Measurements from ENCODE around the gene PLEKHG3. TPM values are rescaled to one million over a fixed set of nuclear protein-coding genes. Genes with fewer than 3 reads are reported as not detected.

The PLEKHG3 gene
- total and polyA plus RNA-seq, 8 donors: 33.3 to 60.7 (median 39.7) TPM

GRCh38 chr14:64674829-64675228 lies 29.4 kb upstream of the PLEKHG3 start:
- H3K4me3 ChIP-seq: no peak overlapping the region
- H3K4me1 ChIP-seq: peaks cover 0 to 2% (median 0%) of the 10 kb centered on the region in 3 donors
- no peaks in the 10 kb centered on the region for H3K9me3 ChIP-seq
- DNase-seq (no peak), ATAC-seq (no peak), FAIRE-seq (no peak)
- intact Hi-C loops (cut with DNase I): loop anchor here (5.0 to 10.0 kb wide), 3 partner anchors 87 to 92 kb away; no protein-coding TSS in a partner anchor
- no peaks in the 10 kb centered on the region for H3K27me3 ChIP-seq
- H3K36me3 ChIP-seq: no peaks in the 10 kb centered on the region
- WGBS, 2 donors: 69 to 71% methylated on average over 10 of the region's 10 CpGs
- no peak overlapping the region for H3K27ac ChIP-seq
- no peak for TF ChIP-seq CTCF (IDR thresholded peaks at IDR 0.05)

- no peak for TF ChIP-seq CTCF (IDR thresholded peaks at IDR 0.05)
- no peaks in the 10 kb centered on the region for H3K27me3 ChIP-seq
- FAIRE-seq (no peak), DNase-seq (no peak), ATAC-seq (no peak)
- WGBS, 2 donors: 77 to 83% methylated on average over 3 of the region's 3 CpGs
- H3K27ac ChIP-seq: no peak overlapping the region
- H3K36me3 ChIP-seq: no peaks in the 10 kb centered on the region
- no peaks in the 10 kb centered on the region for H3K9me3 ChIP-seq
- no peak overlapping the region for H3K4me3 ChIP-seq
- H3K4me1 ChIP-seq: peaks cover 0 to 2% (median 0%) of the 10 kb centered on the region in 3 donors
- intact Hi-C loops (cut with DNase I): loop anchor here in 1 of 3 donors (10.0 kb wide), 1 partner anchor 89 kb away; no protein-coding TSS in a partner anchor
Observed at GRCh38 chr14:64675312-64675711, 28.9 kb upstream of the PLEKHG3 start.

GRCh38 chr14:64676410-64677008 lies 27.7 kb upstream of the PLEKHG3 start:
- DNase-seq (no peak), FAIRE-seq (no peak), ATAC-seq (no peak)
- Histone ChIP-seq H3K27ac (no peak overlapping the region), H3K4me3 (no peak overlapping the region), H3K27me3 (no peaks in the 10 kb centered on the region), H3K9me3 (no peaks in the 10 kb centered on the region), H3K36me3 (no peaks in the 10 kb centered on the region), H3K4me1 (peaks cover 0 to 5% (median 0%) of the 10 kb centered on the region in 3 donors)
- intact Hi-C loops (cut with DNase I): loop anchor here in 1 of 3 donors (10.0 kb wide), 1 partner anchor 88 kb away; no protein-coding TSS in a partner anchor
- no peak for TF ChIP-seq CTCF (IDR thresholded peaks at IDR 0.05)
- WGBS, 2 donors: 93 to 97% methylated on average over 3 of the region's 3 CpGs

GRCh38 chr14:64680013-64680713 lies 24.1 kb upstream of the PLEKHG3 start:
- intact Hi-C loops (cut with DNase I): no loop called here
- H3K27ac ChIP-seq: no peak overlapping the region
- WGBS, 2 donors: 87 to 88% methylated on average over 10 of the region's 10 CpGs
- H3K9me3 ChIP-seq: no peaks in the 10 kb centered on the region
- H3K36me3 ChIP-seq: no peaks in the 10 kb centered on the region
- H3K4me1 ChIP-seq: peaks cover 18 to 24% (median 22%) of the 10 kb centered on the region in 3 donors
- DNase-seq (no peak), FAIRE-seq (no peak), ATAC-seq (no peak)
- H3K4me3 ChIP-seq: no peak overlapping the region
- H3K27me3 ChIP-seq: no peaks in the 10 kb centered on the region
- no peak for TF ChIP-seq CTCF (IDR thresholded peaks at IDR 0.05)

GRCh38 chr14:64680714-64681065 lies 23.5 kb upstream of the PLEKHG3 start:
- no peak for TF ChIP-seq CTCF (IDR thresholded peaks at IDR 0.05)
- DNase-seq: no peak
- no peaks in the 10 kb centered on the region for H3K27me3 ChIP-seq
- H3K27ac ChIP-seq: no peak overlapping the region
- H3K4me3 ChIP-seq: no peak overlapping the region
- no peak for FAIRE-seq
- peaks cover 18 to 24% (median 22%) of the 10 kb centered on the region in 3 donors for H3K4me1 ChIP-seq
- H3K9me3 ChIP-seq: no peaks in the 10 kb centered on the region
- intact Hi-C loops (cut with DNase I): no loop called here
- ATAC-seq: no peak
- WGBS, 2 donors: 90 to 91% methylated on average over 3 of the region's 3 CpGs
- H3K36me3 ChIP-seq: no peaks in the 10 kb centered on the region

Data from pancreas (tissue), 10 donors.